Mucosa of rectum (tissue), 2 donors: ENCODE measurements around the gene ADGRB3.
"Not testable (repeated sequence)": the region's sequence is repeated elsewhere in the genome, so short reads cannot be mapped to it uniquely, and the experiment has no call there.

Source experiments
- H3K27ac ChIP-seq, 2 donors: one replicate each; pipeline ENCODE4 v1.7.0; 2013; ENCODE audit warnings: inconsistent platforms in 2 of 2, low read depth in 2 of 2, low read length in 2 of 2
- H3K27me3 ChIP-seq, 2 donors: one replicate each; pipeline ENCODE4 v1.7.0; 2013; ENCODE audit warnings: low read length in 2 of 2; ENCODE audit not compliant: control insufficient read depth in 2 of 2, insufficient read depth in 2 of 2
- H3K36me3 ChIP-seq, 2 donors: one replicate each; pipeline ENCODE4 v1.7.0; 2013; ENCODE audit warnings: low read length in 2 of 2; ENCODE audit not compliant: control insufficient read depth in 2 of 2, insufficient read depth in 2 of 2
- H3K4me1 ChIP-seq, 2 donors: one replicate each; pipeline ENCODE4 v1.7.0; 2013; ENCODE audit warnings: low read length in 2 of 2, mild to moderate bottlenecking in 1 of 2; ENCODE audit not compliant: control insufficient read depth in 2 of 2, insufficient read depth in 2 of 2
- H3K4me3 ChIP-seq, 2 donors: one replicate each; pipeline ENCODE4 v1.7.0; 2013; ENCODE audit warnings: low read length in 2 of 2
- H3K9ac ChIP-seq, 2 donors: one replicate each; pipeline ENCODE4 v1.7.0; 2013; ENCODE audit warnings: low read length in 2 of 2, low read depth in 1 of 2, mild to moderate bottlenecking in 1 of 2
- H3K9me3 ChIP-seq, 2 donors: one replicate each; pipeline ENCODE4 v1.7.0; 2013; ENCODE audit warnings: low read length in 2 of 2; ENCODE audit not compliant: control insufficient read depth in 2 of 2
- donor health status: healthy.
- donor health status: Normal muscosa, but diverticular disease.

The ADGRB3 gene

DNA sequence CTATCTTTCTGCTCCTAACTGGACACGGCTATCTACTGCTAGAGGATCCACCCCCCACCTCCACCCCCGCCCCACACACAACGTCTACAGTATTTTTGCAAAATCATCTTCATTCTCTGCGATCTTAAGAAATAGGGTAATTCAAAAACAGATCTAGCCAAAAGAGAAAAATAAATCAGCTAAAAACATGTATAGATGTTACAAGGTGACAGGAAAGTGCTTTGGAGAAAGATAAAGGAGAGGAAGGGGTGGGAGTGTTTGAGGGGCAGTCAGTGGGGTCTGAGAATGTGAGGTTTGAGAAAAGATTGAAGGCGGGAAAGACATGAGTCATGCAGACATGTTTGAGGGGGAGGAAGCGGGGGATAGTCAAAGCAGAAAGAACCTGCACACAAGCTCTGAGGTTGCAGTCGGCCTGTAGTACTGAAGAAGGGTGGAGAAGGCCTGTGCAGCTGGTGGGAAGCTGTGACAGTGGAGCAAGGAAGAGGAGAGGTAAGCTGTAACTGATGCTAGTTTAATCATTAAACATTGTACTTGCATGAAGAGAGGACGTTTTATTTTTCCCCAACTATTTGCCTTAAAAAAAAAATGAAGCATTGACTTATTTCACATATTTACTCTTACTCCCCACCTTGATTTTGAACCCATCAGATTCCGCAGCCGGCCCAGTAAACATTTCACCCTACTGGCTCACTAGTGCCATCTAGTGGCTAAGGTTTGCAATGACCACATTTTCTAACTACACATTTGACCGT, 332.6 kb downstream of the ADGRB3 start:
- H3K9ac ChIP-seq, result no peak overlapping the region
- H3K9me3 ChIP-seq, result no peaks in the 10 kb centered on the region
- no peak overlapping the region for H3K4me3 ChIP-seq
- H3K4me1 ChIP-seq, result no peaks in the 10 kb centered on the region
- H3K36me3 ChIP-seq, result no peaks in the 10 kb centered on the region
- H3K27ac ChIP-seq, result no peak overlapping the region
- H3K27me3 ChIP-seq, result no peaks in the 10 kb centered on the region

DNA sequence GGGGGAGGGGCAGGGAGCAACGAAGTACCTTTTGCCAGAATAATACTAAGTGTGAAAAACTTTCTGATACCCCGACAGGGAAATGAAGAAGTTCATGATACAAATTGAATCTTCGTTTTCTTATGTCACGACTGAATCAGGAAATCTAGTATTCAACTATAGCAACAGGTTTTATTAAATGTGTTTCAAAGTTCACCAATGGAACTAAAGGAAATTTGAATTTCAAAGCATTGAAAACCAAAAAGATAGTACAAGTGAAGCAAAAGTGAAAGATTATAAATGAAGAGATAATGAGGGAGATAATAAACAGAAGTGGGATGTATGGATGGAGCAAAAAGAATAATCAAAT, 333.2 kb downstream of the ADGRB3 start:
- no peak overlapping the region for H3K9ac ChIP-seq
- H3K4me1 ChIP-seq, result no peaks in the 10 kb centered on the region
- no peaks in the 10 kb centered on the region for H3K27me3 ChIP-seq
- H3K9me3 ChIP-seq, result no peaks in the 10 kb centered on the region
- no peaks in the 10 kb centered on the region for H3K36me3 ChIP-seq
- no peak overlapping the region for H3K4me3 ChIP-seq
- H3K27ac ChIP-seq, result no peak overlapping the region

DNA sequence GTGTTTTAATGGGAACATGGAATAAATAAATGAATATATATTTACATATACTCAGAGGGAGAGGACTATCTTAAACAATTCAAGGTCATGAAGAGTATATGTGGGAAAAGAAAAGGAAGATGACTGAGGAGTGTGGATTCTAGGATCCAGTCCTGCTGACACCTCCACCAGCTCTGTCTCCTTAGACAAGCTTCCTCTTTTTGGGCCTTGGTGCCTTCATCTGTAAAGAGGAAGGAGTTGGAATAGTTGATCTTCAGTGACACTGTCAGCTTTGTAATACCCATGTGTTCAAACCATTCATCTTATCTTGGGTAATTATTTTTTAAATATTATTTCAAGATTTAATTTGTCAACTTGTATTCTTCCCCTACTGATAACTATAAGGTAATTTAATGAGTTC, 338.0 kb downstream of the ADGRB3 start:
- Histone ChIP-seq H3K9ac (no peak overlapping the region), H3K4me3 (no peak overlapping the region), H3K4me1 (no peaks in the 10 kb centered on the region), H3K27ac (no peak overlapping the region), H3K27me3 (no peaks in the 10 kb centered on the region), H3K9me3 (no peaks in the 10 kb centered on the region), H3K36me3 (no peaks in the 10 kb centered on the region)

DNA sequence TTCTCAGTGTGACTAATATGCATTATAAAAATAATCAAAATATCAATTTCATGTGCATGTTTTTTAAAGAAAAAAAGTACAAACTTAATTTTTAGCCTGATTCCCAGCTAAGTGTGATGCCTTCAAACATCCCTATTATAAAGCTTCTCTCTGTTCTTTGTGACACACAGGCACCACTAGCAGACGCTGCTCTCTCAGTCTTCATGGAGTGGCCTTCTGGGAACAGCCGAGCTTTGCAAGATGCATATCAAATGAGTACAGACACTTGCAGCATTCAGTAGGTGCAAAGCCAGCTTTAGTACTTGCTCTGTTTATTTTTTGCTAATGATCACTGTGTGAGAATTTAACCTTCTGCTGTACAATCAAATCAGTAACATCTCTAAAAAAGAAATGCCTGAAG, 340.0 kb downstream of the ADGRB3 start:
- Histone ChIP-seq H3K27ac (no peak overlapping the region), H3K27me3 (no peaks in the 10 kb centered on the region), H3K9me3 (no peaks in the 10 kb centered on the region), H3K4me1 (no peaks in the 10 kb centered on the region), H3K9ac (no peak overlapping the region), H3K36me3 (no peaks in the 10 kb centered on the region), H3K4me3 (no peak overlapping the region)

DNA sequence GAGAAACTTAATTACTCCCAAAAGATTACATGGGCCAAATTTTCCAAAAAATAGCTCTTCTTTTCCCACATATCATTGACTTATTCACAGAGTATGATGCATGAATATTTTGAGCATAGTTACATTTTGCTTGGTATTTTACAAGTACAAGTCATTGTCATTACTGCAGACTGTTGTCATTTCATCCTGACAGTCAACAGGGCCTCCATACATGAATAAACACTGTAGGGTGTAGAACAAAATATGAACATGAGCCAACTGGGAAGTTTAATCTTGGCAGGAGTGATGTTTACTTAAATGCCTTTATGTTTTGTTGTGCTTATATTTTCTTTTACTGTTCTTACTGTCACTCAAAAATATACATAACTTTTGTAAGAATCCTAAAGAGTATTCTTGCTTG, 340.7 kb downstream of the ADGRB3 start:
- H3K36me3 ChIP-seq, result no peaks in the 10 kb centered on the region
- no peak overlapping the region for H3K27ac ChIP-seq
- H3K9ac ChIP-seq, result no peak overlapping the region
- no peaks in the 10 kb centered on the region for H3K27me3 ChIP-seq
- H3K9me3 ChIP-seq, result no peaks in the 10 kb centered on the region
- H3K4me3 ChIP-seq, result no peak overlapping the region
- H3K4me1 ChIP-seq, result no peaks in the 10 kb centered on the region

DNA sequence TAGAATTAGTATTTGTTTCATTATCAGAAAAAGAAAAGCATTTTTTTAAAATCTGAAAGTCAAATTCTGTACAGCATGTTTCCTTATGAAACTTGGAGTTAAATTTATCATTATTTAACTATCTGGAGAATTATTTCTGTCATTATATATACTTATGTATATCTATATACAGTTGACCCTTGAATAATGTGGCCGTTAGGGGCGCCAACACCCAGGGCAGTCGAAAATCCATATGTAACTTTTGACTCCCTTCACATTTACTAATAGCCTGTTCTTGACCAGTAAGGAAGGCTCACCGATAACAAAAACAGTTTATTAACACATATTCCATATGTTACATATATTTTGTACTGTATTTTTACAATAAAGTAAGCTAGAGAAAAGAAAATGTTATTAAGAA, 341.2 kb downstream of the ADGRB3 start:
- Histone ChIP-seq H3K27ac (no peak overlapping the region), H3K4me3 (no peak overlapping the region), H3K27me3 (no peaks in the 10 kb centered on the region), H3K36me3 (no peaks in the 10 kb centered on the region), H3K4me1 (no peaks in the 10 kb centered on the region), H3K9ac (no peak overlapping the region), H3K9me3 (no peaks in the 10 kb centered on the region)

DNA sequence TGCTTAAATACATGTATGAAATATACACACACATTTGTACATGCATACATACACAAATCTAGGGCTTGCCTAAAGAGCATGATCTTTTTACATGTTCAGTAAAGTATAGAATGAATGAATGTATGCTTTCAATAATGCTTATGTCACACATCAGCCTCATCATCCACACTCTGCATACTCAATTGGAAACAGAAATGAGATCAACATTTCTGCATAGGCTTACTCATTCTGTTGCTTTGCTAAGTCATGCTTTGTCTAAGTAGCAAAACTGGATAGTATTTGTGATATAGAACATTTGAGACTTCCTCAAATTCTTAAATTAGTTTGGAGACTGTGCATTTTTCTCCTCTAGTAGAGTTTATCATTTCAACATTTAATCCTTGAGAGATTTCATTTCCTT, 343.3 kb downstream of the ADGRB3 start:
- no peaks in the 10 kb centered on the region for H3K4me1 ChIP-seq
- no peak overlapping the region for H3K27ac ChIP-seq
- no peaks in the 10 kb centered on the region for H3K27me3 ChIP-seq
- H3K9ac ChIP-seq, result no peak overlapping the region
- no peaks in the 10 kb centered on the region for H3K9me3 ChIP-seq
- no peak overlapping the region for H3K4me3 ChIP-seq
- H3K36me3 ChIP-seq, result no peaks in the 10 kb centered on the region

DNA sequence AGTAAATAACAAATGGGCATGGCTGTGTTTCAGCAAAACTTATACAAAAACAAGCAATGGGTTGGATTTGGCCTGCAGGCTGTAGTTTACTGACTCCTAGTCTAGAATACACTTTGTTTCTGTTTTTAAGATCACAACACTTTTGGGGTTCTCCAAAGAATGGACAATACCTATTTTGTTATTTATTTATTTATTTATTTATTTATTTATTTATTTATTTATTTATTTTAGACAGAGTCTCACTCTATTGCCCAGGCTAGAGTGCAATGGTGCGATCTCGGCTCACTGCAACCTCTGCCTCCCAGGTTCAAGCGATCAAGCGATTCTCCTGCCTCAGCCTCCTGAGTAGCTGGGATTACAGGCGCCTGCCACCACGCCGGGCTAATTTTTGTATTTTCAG, 346.6 kb downstream of the ADGRB3 start:
- not testable (repeated sequence) for H3K27ac ChIP-seq, H3K36me3 ChIP-seq, H3K9ac ChIP-seq

DNA sequence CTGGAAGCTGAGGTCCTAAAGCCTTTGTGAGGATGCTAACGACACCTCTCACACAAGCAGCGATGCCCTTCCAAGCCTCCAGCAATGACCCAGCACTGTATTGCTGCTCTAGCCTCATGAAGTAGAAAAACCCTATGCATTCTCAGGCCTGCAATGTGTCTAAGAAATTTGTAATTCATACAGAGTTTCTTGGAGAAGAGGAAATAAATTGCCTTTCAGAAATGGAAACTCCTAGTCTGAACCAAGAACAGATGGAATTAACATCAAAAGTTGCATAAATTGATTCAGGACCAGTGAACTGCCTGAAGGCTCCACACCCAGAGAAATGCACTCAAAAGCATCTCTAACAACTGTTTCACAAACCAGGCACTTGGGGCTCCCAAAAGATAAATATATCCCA, 353.6 kb downstream of the ADGRB3 start:
- no peaks in the 10 kb centered on the region for H3K36me3 ChIP-seq
- no peaks in the 10 kb centered on the region for H3K27me3 ChIP-seq
- no peaks in the 10 kb centered on the region for H3K4me1 ChIP-seq
- no peaks in the 10 kb centered on the region for H3K9me3 ChIP-seq
- H3K9ac ChIP-seq, result no peak overlapping the region
- no peak overlapping the region for H3K4me3 ChIP-seq
- no peak overlapping the region for H3K27ac ChIP-seq

More for the DNA sequence above, 346.6 kb downstream of the ADGRB3 start:
- not testable (repeated sequence) for H3K27me3 ChIP-seq, H3K9me3 ChIP-seq, H3K4me1 ChIP-seq, H3K4me3 ChIP-seq

DNA sequence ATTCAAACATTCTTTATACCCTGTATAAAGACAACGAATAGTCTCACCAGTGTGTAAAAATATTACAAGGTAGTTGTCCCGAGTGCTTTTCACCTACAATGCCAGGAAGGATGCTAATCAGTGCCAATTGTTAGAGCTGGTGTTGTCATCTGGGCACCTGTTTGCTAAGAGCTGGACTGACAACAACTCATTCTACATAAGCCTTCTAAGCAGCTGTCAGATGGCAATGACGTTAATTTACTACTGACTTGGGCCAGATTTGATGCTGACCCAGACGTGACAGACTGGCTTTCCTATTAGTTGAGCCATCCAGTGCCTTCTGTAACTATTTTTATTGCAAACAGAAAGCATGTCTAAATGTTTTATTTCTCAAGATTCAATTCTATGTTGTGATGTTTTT, 355.2 kb downstream of the ADGRB3 start:
- Histone ChIP-seq H3K9me3 (no peaks in the 10 kb centered on the region), H3K27ac (no peak overlapping the region), H3K27me3 (no peaks in the 10 kb centered on the region), H3K4me3 (no peak overlapping the region), H3K9ac (no peak overlapping the region), H3K36me3 (no peaks in the 10 kb centered on the region), H3K4me1 (no peaks in the 10 kb centered on the region)

DNA sequence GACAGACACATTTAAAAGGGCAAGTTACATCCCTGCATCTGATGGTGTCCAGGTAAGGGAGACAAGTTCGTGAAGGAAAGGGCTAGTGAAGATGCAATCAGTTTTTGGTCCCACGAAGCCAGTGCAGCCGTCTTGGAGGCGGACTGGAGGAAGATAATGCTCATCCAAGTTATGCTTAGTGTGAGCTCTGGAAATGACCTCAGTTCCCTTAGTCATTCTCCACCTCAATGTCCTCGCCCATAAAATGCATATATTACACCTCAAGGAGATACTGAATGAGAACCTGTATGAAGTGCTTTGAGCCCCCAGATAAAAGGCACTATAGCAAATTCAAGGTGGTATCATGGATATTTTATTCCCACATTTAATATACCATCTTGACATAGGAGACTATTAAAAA, 358.8 kb downstream of the ADGRB3 start:
- Histone ChIP-seq H3K9me3 (no peaks in the 10 kb centered on the region), H3K27me3 (no peaks in the 10 kb centered on the region), H3K36me3 (no peaks in the 10 kb centered on the region), H3K4me3 (no peak overlapping the region), H3K4me1 (no peaks in the 10 kb centered on the region), H3K9ac (no peak overlapping the region), H3K27ac (no peak overlapping the region)
